Neuronal stem cell (in vitro differentiated cells): ENCODE measurements around the gene WDR88.

Experiments
- DNase-seq: peaks from one replicate; pipeline ENCODE4 v3.0.0-alpha.2; 2013; ENCODE audit warnings: low spot score
- H2AFZ ChIP-seq: one replicate; pipeline ENCODE4 v1.6.1; 2013; ENCODE audit warnings: mild to moderate bottlenecking, low read length, inconsistent platforms
- H2AK5ac ChIP-seq: 2 replicates; pipeline ENCODE4 v1.6.1; 2013; ENCODE audit warnings: low read depth, mild to moderate bottlenecking, inconsistent platforms, low read length, moderate library complexity, mixed read lengths
- H2BK120ac ChIP-seq: 2 replicates; pipeline ENCODE4 v1.6.1; 2013; ENCODE audit warnings: low read depth, mild to moderate bottlenecking, inconsistent platforms, low read length, moderate library complexity, mixed read lengths
- H2BK12ac ChIP-seq: one replicate; pipeline ENCODE4 v1.6.1; 2013; ENCODE audit warnings: low read length, inconsistent platforms
- H2BK15ac ChIP-seq: 2 replicates; pipeline ENCODE4 v1.6.1; 2013; ENCODE audit warnings: mild to moderate bottlenecking, low read length, inconsistent platforms, mixed read lengths
- H2BK5ac ChIP-seq: one replicate; pipeline ENCODE4 v1.6.1; 2013; ENCODE audit warnings: inconsistent platforms, mild to moderate bottlenecking, low read length, moderate library complexity
- H3K14ac ChIP-seq: one replicate; pipeline ENCODE4 v1.6.1; 2013; ENCODE audit warnings: low read length, inconsistent platforms
- H3K18ac ChIP-seq: 2 replicates; pipeline ENCODE4 v1.6.1; 2013; ENCODE audit warnings: low read length, inconsistent platforms
- H3K23ac ChIP-seq: 2 replicates; pipeline ENCODE4 v1.6.1; 2013; ENCODE audit warnings: low read depth, mild to moderate bottlenecking, mixed read lengths, low read length, inconsistent platforms; ENCODE audit not compliant: poor library complexity
- H3K27ac ChIP-seq: replicated peaks from 3 replicates; pipeline ENCODE4 v1.5.1; 2013; ENCODE audit warnings: low read length, inconsistent platforms
- H3K27me3 ChIP-seq, 3 experiments: 2 replicates each; pipeline ENCODE4 v1.6.1; 2013; ENCODE audit warnings: low read length in 3 of 3, mild to moderate bottlenecking in 2 of 3, inconsistent platforms in 1 of 3, low read depth in 1 of 3, mixed read lengths in 1 of 3, moderate library complexity in 1 of 3; ENCODE audit not compliant: control insufficient read depth in 3 of 3, insufficient read depth in 3 of 3
- H3K36me3 ChIP-seq, 2 donors: replicated peaks in 1 of 2; 2 replicates each; pipeline ENCODE4 v1.6.1; 2013; ENCODE audit warnings: low read length in 2 of 2; ENCODE audit not compliant: control insufficient read depth in 2 of 2, insufficient read depth in 2 of 2
- H3K4ac ChIP-seq: 2 replicates; pipeline ENCODE4 v1.6.1; 2013; ENCODE audit warnings: inconsistent platforms, mild to moderate bottlenecking, low read length, moderate library complexity
- H3K4me1 ChIP-seq, 2 donors: 1 replicate in 1 of 2; 2 replicates in 1 of 2; pipeline ENCODE4 v1.6.1; 2013; ENCODE audit warnings: low read length in 2 of 2, low read depth in 1 of 2; ENCODE audit not compliant: control insufficient read depth in 2 of 2, insufficient read depth in 1 of 2
- H3K4me2 ChIP-seq: one replicate; pipeline ENCODE4 v1.6.1; 2013; ENCODE audit warnings: mild to moderate bottlenecking, low read length, inconsistent platforms; ENCODE audit not compliant: insufficient read depth, poor library complexity, severe bottlenecking
- H3K4me3 ChIP-seq, 2 donors: 2 replicates each; pipeline ENCODE4 v1.5.1; 2013; ENCODE audit warnings: low read length in 2 of 2, mild to moderate bottlenecking in 2 of 2, inconsistent platforms in 1 of 2, moderate library complexity in 1 of 2
- H3K79me1 ChIP-seq: one replicate; pipeline ENCODE4 v1.6.1; 2013; ENCODE audit warnings: low read depth, mild to moderate bottlenecking, inconsistent platforms, low read length, moderate library complexity
- H3K9ac ChIP-seq: one replicate; pipeline ENCODE4 v1.6.1; 2013; ENCODE audit warnings: mild to moderate bottlenecking, low read depth, low read length, inconsistent platforms; ENCODE audit not compliant: poor library complexity
- H3K9me3 ChIP-seq, 2 donors: replicated peaks in 1 of 2; 2 replicates each; pipeline versions ENCODE3 to v1.6.1; 2013; ENCODE audit warnings: low read length in 2 of 2, mild to moderate bottlenecking in 2 of 2, inconsistent platforms in 1 of 2, low read depth in 1 of 2, mixed read lengths in 1 of 2, moderate library complexity in 1 of 2; ENCODE audit not compliant: control insufficient read depth in 2 of 2, insufficient read depth in 1 of 2
- H4K8ac ChIP-seq: one replicate; pipeline ENCODE4 v1.6.1; 2013; ENCODE audit warnings: low read depth, mild to moderate bottlenecking, inconsistent platforms, low read length, moderate library complexity
- H4K91ac ChIP-seq: one replicate; pipeline ENCODE4 v1.6.1; 2013; ENCODE audit warnings: low read length, low read depth, mild to moderate bottlenecking, inconsistent platforms; ENCODE audit not compliant: poor library complexity
- WGBS, 2 donors: extraction: QIAGEN DNeasy Blood & Tissue Kit; methylation state at CpG; one replicate each; pipeline ENCODE4 v1.1.7; 2013; ENCODE audit warnings: missing lambda C conversion rate in 2 of 2, mixed read lengths in 1 of 2; ENCODE audit not compliant: insufficient read length in 2 of 2, insufficient replicate concordance in 1 of 2; ENCODE audit errors: extremely low coverage in 2 of 2; 5-methylcytosine and 5-hydroxymethylcytosine counted together

Gene WDR88

GRCh38 chr19:33129901-33130300, 2.0 kb upstream of the WDR88 start:
- no peak overlapping the region for H3K27ac ChIP-seq
- no peaks in the 10 kb centered on the region for H3K79me1 ChIP-seq
- H2AK5ac ChIP-seq = no peak overlapping the region
- no peak overlapping the region for H3K23ac ChIP-seq
- no peak overlapping the region for H3K9ac ChIP-seq
- H2BK15ac ChIP-seq = no peak overlapping the region
- WGBS, 2 donors = no CpG with 5 or more reads among the region's 6 CpGs
- H2BK120ac ChIP-seq = no peak overlapping the region
- H2AFZ ChIP-seq = no peak overlapping the region
- H3K4me3 ChIP-seq = no peak overlapping the region
- no peaks in the 10 kb centered on the region for H3K9me3 ChIP-seq
- no peaks in the 10 kb centered on the region for H3K4me1 ChIP-seq
- H3K18ac ChIP-seq = no peak overlapping the region
- H3K14ac ChIP-seq = no peak overlapping the region
- H3K4ac ChIP-seq = no peak overlapping the region
- no peak overlapping the region for H3K4me2 ChIP-seq
- no peak overlapping the region for H4K8ac ChIP-seq
- DNase-seq = no peak
- H3K36me3 ChIP-seq = peaks cover 10 to 40% of the 10 kb centered on the region in 2 donors
- H4K91ac ChIP-seq = no peak overlapping the region
- H3K27me3 ChIP-seq = no peaks in the 10 kb centered on the region
- H2BK12ac ChIP-seq = no peak overlapping the region
- H2BK5ac ChIP-seq = no peak overlapping the region

DNA sequence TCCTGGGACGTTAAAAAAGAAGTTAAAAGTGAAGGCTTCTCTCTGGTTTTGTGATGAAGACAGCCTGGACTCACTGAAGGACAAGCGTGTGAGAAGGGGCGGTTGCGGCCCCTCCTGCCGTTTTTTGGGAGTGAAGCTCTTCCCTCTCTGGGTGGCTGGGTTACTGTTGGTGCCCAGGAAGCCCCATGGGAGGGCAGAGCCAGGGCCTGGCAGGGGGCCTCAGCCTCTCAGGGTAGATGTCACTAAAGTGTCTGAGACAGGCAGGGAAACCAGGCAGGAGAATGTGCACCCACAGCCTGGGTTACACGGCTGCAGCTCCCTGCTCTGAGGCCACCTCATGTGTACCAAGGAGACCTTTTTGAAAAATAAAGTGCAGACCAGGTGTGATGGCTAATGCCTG, 1.5 kb upstream of the WDR88 start:
- no peak overlapping the region for H2AK5ac ChIP-seq
- H4K91ac ChIP-seq = no peak overlapping the region
- no peak for DNase-seq
- WGBS, 2 donors = no CpG with 5 or more reads among the region's 6 CpGs
- no peak overlapping the region for H2BK15ac ChIP-seq
- no peaks in the 10 kb centered on the region for H3K79me1 ChIP-seq
- no peak overlapping the region for H3K18ac ChIP-seq
- no peak overlapping the region for H2BK5ac ChIP-seq
- H3K9ac ChIP-seq = no peak overlapping the region
- H3K4ac ChIP-seq = no peak overlapping the region
- no peak overlapping the region for H3K27ac ChIP-seq
- no peak overlapping the region for H4K8ac ChIP-seq
- no peak overlapping the region for H3K23ac ChIP-seq
- no peak overlapping the region for H3K4me3 ChIP-seq
- H2AFZ ChIP-seq = no peak overlapping the region
- H3K4me1 ChIP-seq = no peaks in the 10 kb centered on the region
- no peak overlapping the region for H3K4me2 ChIP-seq
- no peak overlapping the region for H2BK12ac ChIP-seq
- peaks cover 9 to 37% of the 10 kb centered on the region in 2 donors for H3K36me3 ChIP-seq
- no peak overlapping the region for H2BK120ac ChIP-seq
- no peak overlapping the region for H3K14ac ChIP-seq
- H3K9me3 ChIP-seq = no peaks in the 10 kb centered on the region
- no peaks in the 10 kb centered on the region for H3K27me3 ChIP-seq

DNA sequence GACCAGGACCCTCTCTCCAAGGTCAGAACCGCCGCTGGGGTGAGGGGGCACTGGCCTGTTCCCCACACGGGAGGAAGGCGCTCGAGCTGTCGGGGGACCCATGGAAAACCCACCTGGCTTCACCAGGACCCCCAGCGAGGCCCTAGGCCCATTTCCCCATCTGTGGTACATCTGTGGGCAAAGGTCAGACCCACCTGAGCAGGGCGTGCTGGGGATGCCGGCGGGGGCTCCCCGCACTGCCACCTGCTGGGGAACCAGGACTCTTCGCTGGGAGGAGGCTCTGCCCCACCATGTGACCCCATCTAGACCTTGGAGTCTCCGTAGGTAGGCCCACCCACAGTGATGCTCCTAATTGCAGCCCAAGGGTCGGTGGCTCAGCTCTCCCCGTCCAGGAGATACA, 511 bp downstream of the WDR88 start:
- H2BK12ac ChIP-seq = no peak overlapping the region
- H3K18ac ChIP-seq = no peak overlapping the region
- H3K23ac ChIP-seq = no peak overlapping the region
- no peaks in the 10 kb centered on the region for H3K79me1 ChIP-seq
- peaks cover 8 to 23% of the 10 kb centered on the region in 2 donors for H3K36me3 ChIP-seq
- H3K14ac ChIP-seq = no peak overlapping the region
- DNase-seq = no peak
- H2BK15ac ChIP-seq = no peak overlapping the region
- no peak overlapping the region for H2AK5ac ChIP-seq
- H3K9me3 ChIP-seq = no peaks in the 10 kb centered on the region
- no peak overlapping the region for H3K4ac ChIP-seq
- WGBS, 2 donors = no CpG with 5 or more reads among the region's 15 CpGs
- no peak overlapping the region for H3K9ac ChIP-seq
- no peak overlapping the region for H4K8ac ChIP-seq
- H3K27me3 ChIP-seq = no peaks in the 10 kb centered on the region
- no peak overlapping the region for H2BK120ac ChIP-seq
- H3K4me2 ChIP-seq = no peak overlapping the region
- H3K4me1 ChIP-seq = no peaks in the 10 kb centered on the region
- H2BK5ac ChIP-seq = no peak overlapping the region
- H2AFZ ChIP-seq = no peak overlapping the region
- no peak overlapping the region for H4K91ac ChIP-seq
- no peak overlapping the region for H3K4me3 ChIP-seq
- no peak overlapping the region for H3K27ac ChIP-seq

- no peaks in the 10 kb centered on the region for H3K4me1 ChIP-seq
- DNase-seq = no peak
Observed at GRCh38 chr19:33133438-33134031, 1.6 kb downstream of the WDR88 start.

More at GRCh38 chr19:33133438-33134031, 1.6 kb downstream of the WDR88 start:
- Histone ChIP-seq H3K27ac (no peak overlapping the region), H3K79me1 (no peaks in the 10 kb centered on the region), H3K4me3 (no peak overlapping the region), H3K9ac (no peak overlapping the region), H3K23ac (peak overlapping the region; percentile 44), H3K36me3 (peaks cover 5 to 17% of the 10 kb centered on the region in 2 donors), H4K91ac (no peak overlapping the region), H4K8ac (no peak overlapping the region), H3K18ac (peak overlapping the region; percentile 70), H3K4me2 (no peak overlapping the region), H3K27me3 (no peaks in the 10 kb centered on the region), H2BK120ac (no peak overlapping the region), H2BK15ac (no peak overlapping the region), H3K14ac (peak overlapping the region; percentile 25), H2BK5ac (no peak overlapping the region), H3K4ac (no peak overlapping the region), H3K9me3 (no peaks in the 10 kb centered on the region), H2BK12ac (no peak overlapping the region), H2AFZ (no peak overlapping the region), H2AK5ac (no peak overlapping the region)
- WGBS, 2 donors = no CpG with 5 or more reads among the region's 13 CpGs
